ENCODE results near the gene RAVER2.

RAVER2 gene

DNA sequence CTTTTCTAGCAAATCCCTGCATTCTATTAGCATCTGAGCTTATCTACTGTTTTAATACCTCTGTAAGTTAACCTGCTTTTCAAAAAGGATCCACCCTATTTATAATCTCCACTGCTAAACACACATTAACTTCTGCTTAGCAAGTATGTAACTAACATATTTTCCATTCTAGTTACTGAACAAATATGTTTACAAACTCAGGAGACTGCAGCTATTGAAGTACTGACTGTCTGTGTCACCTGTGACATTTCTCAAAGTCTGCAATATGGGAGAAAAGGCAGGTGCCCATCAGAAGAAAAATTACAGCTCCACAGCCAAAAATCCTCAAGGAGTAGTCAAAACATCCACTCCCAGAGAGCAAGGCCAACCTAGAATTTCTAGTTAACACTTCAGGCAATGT, 133.2 kb downstream of the RAVER2 start:
- H3K4me3 ChIP-seq (ENCODE audit: low read depth, low read length) = no peak overlapping the region
- TF ChIP-seq, protein P1, sequence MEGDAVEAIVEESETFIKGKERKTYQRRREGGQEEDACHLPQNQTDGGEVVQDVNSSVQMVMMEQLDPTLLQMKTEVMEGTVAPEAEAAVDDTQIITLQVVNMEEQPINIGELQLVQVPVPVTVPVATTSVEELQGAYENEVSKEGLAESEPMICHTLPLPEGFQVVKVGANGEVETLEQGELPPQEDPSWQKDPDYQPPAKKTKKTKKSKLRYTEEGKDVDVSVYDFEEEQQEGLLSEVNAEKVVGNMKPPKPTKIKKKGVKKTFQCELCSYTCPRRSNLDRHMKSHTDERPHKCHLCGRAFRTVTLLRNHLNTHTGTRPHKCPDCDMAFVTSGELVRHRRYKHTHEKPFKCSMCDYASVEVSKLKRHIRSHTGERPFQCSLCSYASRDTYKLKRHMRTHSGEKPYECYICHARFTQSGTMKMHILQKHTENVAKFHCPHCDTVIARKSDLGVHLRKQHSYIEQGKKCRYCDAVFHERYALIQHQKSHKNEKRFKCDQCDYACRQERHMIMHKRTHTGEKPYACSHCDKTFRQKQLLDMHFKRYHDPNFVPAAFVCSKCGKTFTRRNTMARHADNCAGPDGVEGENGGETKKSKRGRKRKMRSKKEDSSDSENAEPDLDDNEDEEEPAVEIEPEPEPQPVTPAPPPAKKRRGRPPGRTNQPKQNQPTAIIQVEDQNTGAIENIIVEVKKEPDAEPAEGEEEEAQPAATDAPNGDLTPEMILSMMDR (IDR thresholded peaks at IDR 0.05; ENCODE audit: low read depth, low read length, missing control alignments) = no peak
- DNase-seq (ENCODE audit: low read depth) = no peak

DNA sequence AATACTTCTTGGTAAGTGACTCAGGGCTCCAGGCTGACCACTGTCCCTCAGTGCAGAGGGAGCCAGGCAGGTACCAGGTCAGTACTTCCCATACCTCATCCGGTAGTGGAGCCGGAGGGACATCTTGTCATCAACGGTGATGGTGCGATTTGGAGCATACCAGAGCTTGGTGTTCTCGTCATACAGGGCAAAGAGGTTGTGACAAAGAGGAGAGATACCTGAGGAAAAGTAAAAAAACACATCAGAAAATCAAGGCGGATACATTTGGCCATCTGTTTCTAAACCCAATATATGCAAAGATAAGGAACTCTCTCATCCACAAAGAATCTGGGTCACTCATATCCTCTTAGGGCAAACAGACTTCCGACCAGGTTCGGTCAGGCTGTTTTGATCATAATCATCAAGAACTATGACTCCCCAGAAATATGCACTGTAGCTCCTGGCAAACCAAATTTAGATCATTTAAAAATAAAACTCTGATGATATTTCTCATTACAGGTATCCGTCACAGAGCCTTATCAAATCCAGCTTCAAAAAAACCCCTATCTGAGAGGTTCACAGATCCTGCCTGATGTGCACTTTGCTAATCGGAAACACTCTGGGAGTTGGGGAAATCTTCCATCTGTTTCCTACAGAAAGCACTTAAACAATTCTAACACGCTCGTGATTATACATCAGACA, 134.2 kb downstream of the RAVER2 start:
- TF ChIP-seq, protein P1 (IDR thresholded peaks at IDR 0.05; ENCODE audit: low read depth, low read length, missing control alignments) = no peak
- H3K4me3 ChIP-seq (ENCODE audit: low read depth, low read length) = no peak overlapping the region
- DNase-seq (ENCODE audit: low read depth) = no peak

DNA sequence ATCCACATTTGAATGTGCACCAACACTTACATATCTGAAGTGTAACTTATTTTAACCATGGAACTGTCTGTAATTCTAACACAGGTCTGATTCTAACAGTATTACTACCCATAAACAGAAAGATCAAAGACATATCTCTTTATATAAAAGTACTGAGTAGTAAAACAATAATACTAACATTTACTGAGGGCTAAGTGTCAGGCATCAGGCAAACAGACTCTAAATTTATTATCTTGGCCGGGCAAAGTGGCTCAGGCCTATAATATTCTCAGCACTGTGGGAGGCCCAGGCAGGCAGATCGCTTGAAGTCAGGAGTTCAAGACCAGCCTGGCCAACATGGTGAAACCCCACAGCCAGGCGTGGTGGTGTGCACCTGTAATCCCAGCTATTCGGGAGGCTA, 135.6 kb downstream of the RAVER2 start:
- TF ChIP-seq, protein P1 (IDR thresholded peaks at IDR 0.05; ENCODE audit: low read depth, low read length, missing control alignments) = no peak
- DNase-seq (ENCODE audit: low read depth) = no peak
- H3K4me3 ChIP-seq (ENCODE audit: low read depth, low read length) = no peak overlapping the region

DNA sequence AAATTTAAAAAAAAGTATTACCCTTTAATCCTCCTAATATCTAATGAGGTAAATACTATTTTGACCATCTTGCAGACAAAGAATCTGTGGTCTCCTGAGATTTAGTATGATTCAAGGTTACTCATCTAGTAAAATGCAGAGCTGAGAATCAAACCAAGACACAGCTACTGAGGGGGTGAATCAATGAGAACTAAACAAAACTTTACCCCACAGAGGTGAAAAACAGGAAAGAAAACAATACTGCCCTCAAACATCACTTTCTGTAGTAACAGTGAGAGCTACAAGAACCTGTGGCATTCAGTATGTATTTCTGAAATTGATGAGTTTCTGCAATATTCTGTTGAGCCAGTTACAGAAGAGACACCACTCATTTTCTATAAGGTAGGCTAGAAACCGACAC, 136.4 kb downstream of the RAVER2 start:
- no peak for DNase-seq (ENCODE audit: low read depth)
- no peak overlapping the region for H3K4me3 ChIP-seq (ENCODE audit: low read depth, low read length)
- TF ChIP-seq, protein P1 (IDR thresholded peaks at IDR 0.05; ENCODE audit: low read depth, low read length, missing control alignments) = no peak

Data from GM12864 (cell line).